ENCODE measurements around the gene FILIP1.

FILIP1 gene

DNA sequence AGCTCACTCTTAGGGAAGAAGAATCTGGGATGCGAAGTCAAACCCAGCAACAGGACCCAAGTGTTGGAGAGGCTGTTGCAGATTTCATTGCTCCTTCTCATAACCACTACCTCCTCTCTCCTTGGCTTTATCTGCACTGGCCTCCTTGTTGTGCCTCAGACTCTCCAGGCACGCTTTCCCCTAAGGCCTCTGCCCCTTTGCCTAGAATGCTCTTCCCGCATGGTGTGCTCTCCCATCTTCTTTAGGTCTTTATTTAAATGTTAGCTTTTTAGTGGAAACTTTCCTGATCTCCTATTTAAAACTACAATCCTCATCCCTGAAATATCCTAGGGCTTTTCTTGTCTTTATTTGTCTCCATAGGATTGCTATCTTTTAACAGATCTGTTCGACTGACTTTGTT, 114.1 kb downstream of the FILIP1 start:
- no peak for DNase-seq (ENCODE audit: low read depth in 3 of 3)

DNA sequence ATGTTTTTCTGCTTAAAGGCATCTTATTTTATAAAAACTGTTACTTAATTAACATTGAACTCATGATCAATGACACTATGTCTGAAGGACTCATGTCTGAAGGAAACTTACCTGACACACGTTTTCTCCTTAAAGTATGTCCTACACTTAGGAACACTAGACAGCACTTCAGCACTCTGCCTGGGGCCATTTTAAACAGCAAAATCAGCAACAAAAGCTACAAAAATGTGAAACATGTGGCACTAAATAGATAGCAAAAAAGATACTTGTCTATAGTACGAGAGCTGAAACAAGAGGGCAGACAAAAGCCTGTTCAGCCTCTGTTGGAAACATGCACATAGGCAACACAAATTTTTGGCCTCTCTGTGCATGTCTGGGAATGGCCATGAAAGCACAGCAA, 115.5 kb downstream of the FILIP1 start:
- no peak for DNase-seq (ENCODE audit: low read depth in 3 of 3)

DNA sequence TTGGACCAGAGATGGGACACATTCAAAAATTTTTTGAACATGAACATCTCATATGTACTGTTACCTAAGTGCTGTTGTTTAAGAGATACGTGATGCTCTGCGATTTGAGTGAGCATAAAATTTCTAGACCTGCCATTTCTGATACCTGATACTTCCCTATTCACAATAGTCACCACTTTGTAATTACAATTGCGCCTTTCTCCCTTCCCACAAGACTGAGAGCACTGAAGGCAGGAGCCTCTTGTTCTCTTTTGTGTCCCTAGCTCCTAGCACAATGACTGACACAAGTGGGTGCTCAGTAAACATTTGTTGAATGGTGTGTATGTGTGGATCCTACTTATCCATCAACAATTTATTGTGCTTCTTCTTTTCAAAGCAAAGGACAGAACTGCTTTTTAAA, 116.2 kb downstream of the FILIP1 start:
- DNase-seq (ENCODE audit: low read depth in 3 of 3): no peak

DNA sequence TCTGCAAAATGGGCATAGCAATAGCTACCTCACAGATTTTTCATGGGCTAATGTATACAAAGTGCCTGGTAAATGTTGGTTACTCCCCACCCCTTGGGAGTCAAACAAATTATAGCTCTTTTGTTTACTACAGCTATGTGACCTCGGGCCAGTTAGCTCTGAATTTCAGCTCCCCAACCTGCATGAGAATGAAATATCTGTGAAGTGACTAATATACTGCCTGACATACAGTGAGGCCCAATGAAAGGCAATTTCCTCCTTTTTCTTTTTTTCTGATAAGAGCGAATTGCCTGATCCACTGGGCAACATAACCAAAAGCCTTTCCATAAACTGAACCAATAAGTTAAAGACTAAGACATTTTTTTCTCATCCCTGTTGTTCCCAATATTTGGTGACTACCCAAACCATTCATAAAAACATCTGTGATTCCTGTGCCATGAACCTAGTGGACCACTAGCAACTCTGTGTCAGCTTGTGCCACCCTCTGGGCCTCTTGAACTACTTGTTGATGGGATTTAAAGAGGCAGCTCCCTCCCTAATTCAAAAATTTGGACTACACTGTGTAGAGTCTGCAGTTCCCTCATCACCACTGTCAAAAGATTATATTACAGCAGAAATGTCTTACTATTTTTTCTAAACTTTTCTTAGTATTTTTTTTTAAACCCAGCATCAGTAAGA, 117.1 kb downstream of the FILIP1 start:
- no peak for DNase-seq (ENCODE audit: low read depth in 3 of 3)

DNA sequence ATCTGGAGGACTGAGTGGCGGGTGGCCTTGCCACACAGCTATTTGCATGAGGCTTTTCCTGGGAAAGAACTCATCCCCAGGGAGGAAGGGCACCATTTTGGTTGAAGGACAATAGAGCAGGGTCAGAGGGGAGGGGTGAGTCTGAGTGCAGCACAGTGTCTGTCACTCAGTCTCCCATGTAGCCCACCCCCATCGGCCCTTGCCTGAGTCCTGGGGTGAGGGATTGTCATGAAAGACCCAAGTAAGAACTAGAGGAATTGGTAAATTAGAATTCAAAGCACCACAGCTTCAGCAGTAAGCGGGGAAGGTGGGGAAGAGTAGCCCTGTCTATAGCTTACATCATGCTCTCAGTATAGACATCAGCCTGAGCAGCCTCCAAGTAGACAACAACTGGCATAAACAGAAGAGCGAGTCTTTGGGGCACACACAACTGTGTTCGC, 118.6 kb downstream of the FILIP1 start:
- no peak for DNase-seq (ENCODE audit: low read depth in 3 of 3)

DNA sequence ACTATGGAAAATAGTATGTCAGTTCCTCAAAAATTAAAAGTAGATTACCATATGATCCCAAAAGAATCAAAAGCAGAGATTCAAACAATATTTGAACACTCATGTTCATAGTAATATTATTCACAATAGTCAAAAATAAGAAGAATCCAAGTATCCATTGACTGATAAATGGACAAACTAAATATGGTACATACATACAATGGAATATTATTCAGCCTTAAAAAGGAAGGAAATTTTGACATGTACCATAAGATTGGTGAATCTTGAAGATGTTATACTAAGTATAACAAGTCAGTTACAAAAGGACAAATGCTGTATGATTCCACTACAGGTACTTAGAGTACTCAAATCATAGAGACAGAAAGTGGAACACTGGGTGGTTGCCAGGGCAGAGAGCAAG, 120.7 kb downstream of the FILIP1 start:
- no peak for DNase-seq (ENCODE audit: low read depth in 3 of 3)

DNA sequence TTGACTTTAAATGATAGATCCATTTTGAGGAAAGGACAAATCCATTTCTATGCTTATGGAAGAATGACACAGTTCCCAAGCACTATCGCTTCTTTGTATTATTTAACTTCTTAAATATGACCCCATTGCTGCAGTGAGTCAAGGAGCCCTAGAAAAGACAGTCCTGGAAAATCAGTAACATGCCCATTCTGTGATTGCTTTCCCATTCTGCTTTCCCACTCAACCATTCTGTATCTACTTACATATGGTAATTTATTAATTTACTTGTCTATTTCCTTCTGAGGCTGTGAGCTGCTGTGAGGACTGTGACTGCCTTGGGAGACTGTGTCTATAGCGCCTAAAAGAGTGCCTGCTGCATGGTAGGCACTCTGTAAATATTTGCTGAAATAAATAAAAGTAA, 123.6 kb downstream of the FILIP1 start:
- no peak for DNase-seq (ENCODE audit: low read depth in 3 of 3)

DNA sequence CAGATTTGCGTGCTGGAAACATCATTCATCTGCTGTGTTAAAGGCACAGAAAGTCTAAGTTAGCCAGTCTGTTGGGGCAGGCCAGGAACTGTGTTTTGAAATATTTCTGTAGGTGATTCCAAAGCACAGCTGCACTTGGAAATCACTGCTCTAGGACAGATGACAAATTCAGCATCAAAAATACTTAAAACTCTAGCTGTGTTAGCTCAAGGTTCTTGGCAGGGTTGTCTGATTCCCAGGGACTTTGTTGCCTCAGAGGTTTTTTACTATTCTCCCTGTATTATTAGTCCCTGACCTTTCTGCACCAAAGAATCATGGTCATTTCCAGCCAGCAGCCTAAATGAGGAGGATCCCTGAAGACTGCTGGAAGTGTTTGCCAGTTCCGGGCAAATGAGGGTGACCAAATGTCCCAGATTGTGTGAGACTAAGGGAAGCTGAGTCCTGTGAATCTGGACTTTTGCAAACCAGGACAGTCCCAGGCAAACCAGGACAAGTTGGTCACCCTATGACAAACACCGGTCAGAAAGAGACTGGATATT, 124.7 kb downstream of the FILIP1 start:
- no peak for DNase-seq (ENCODE audit: low read depth in 3 of 3)

DNA sequence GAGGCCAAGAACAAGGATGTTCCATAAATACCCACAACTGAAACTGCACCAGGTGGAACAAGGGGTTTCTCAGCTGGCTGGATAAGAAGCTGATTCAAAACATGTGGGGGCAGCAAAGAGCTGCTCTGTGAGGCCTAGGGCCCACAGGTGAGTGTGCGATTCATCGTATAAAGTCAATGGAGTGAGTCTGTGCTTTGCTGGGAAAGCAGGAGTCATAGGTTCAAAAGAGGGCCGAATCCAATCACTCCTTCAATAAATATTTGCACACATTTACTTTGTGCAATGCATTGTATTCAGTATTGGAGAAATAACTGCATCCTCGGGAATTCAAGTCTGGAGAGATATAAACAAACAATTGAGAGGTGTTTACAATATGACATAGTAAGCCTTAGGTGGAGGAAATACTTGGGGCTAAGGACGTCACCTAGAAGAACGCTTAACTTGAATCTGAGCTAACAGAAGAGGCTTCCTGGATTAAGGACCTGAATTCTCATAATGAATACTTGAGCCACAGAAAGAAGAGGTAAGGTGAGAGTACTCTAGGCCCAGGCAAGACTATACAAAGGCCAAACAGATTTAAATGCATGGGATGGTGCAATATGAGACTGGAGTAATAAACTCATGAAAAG, 125.3 kb downstream of the FILIP1 start:
- DNase-seq (ENCODE audit: low read depth in 3 of 3): no peak

DNA sequence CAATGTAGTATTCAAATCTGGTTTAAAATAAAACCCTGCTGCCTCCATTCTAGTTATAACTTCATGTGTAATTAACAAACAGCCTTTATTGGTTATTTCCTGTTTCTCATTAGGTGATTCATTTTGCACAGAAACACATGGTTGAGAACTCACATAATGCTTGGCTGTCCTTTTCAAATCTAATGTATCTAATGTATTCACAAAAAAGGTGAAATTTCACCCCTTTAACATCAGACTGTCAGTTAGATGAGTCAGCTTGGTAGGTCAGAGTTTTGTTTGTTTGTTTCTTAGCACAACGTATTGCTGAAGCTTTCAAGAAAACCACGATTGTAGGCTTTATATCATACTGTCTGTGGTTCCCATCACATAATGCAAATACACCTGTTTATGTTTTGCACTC, 130.3 kb downstream of the FILIP1 start:
- DNase-seq (ENCODE audit: low read depth in 3 of 3): no peak

DNA sequence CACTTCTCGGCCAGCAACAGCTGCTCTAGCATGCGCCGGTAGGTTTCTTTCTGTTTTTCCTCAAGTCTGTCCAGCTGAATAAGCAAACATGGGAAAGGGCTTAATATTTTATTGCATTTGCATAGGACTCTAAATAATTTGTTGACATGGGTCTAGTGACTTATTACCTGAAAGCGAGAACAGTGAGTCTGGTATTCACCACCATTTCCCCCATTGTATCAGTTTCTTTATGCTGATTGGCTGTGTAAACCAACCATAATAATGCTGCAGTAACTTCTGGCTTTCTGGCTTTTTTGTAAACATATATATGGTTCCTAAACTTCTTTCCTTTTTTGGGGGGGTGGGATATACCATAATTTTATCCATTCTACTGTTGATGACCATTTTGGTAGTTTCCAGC, 140.0 kb downstream of the FILIP1 start:
- no peak for DNase-seq (ENCODE audit: low read depth in 3 of 3)

DNA sequence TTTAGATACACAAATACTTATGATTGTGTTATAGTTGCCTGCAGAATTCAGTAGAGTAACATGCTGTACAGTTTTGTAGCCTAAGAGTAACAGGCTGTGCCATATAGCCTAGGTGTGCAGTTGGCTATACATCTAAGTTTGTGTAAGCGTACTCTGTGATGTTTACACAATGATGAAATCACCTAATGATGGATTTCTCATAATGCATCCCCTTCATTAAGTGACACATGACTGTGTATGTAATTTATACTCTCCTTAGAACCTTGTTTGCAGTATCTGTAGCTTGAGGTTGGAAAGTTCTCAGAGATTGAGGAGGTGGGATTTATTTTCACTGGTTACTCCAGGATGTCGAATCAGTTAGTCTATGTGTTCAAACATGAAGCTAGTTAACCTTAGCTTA, 142.0 kb downstream of the FILIP1 start:
- no peak for DNase-seq (ENCODE audit: low read depth in 3 of 3)

DNA sequence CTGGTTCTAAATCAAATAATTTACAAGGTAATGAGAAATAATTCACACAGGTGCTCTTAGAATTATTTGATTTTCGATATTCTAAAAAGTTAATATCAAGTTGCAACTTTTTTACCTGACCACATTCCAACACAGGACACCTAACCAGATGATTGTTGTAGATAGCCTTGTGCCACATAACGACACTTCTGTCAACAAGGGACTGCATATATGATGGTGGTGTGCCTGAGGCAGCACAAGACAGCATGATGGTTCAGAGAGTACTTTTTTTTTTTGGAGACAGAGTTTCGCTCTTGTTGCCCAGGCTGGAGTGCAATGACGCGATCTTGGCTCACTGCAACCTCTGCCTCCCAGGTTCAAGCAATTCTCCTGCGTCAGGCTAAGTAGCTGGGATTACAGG, 142.8 kb downstream of the FILIP1 start:
- no peak for DNase-seq (ENCODE audit: low read depth in 3 of 3)

DNA sequence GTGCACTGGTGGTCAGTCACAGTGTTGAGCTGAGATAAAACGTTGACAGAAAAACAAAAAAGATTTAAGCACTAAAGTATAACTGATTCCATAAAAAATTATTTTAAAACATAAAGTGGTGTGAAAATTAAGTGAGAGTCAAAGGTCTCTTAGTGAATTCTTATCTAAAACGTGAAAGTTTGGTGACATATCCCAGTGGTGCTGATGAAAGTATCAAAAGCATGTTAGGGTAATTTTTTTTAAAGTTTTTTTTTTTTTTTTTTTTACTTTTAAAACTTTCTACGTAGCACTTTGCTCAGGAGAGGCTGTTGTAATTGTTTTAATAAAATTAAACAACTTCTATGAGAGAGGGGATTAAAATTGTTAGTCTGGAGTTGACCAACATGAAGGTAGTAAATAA, 143.4 kb downstream of the FILIP1 start:
- no peak for DNase-seq (ENCODE audit: low read depth in 3 of 3)

DNA sequence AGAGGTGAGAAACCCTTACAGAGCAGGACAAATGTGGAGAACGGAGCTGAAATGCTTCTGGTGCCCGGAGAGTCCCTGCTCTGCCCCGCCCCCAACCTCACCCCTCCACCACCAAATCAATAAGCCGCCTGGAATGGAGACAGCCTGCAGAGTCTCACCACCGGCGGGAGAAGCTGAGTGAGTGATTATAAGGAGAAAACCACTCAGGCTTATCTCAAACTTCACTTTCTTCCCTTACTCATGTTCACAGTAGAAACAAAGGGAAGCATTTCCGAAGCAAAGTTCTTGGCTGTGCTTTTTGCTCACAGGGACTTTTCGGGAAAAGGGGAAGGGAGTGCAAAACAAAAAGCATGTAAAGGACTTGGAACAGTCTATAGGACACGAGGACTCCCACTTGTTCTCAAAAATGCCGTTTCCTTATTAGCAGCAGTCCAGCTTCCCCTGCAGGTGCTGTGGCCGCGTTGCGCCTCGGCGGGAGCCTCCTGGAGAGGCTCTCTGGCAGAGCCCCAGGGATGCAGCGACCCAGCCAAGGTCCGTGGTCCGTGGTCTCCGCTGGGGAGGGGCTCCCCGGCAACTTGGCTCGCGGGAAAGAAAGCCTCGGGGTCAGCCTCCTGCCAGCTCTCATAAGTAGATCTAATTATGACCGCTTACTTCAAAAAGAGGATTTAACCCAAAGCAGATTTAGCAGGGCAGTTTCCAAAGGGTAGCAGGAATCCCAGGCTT, 144.2 kb downstream of the FILIP1 start:
- DNase-seq (ENCODE audit: low read depth in 3 of 3): no peak

DNA sequence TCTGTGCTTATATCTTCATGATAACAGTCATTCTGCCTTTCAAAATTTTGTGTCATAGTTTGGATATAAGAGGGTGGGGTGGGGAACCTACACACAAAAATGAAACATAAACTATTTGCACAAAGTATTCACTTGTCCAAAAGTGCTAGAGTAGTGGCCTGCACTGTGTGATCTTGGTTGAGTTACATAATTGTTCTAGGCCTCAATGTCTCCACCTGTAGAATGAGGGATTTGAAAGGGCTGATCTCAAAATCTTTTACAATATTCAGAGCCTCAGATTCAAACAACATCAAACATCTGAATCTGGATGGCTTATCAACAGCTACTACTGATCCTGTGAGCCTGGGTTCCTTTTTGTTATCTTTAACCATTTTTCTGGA, 144.7 kb downstream of the FILIP1 start:
- DNase-seq (ENCODE audit: low read depth in 3 of 3): no peak

DNA sequence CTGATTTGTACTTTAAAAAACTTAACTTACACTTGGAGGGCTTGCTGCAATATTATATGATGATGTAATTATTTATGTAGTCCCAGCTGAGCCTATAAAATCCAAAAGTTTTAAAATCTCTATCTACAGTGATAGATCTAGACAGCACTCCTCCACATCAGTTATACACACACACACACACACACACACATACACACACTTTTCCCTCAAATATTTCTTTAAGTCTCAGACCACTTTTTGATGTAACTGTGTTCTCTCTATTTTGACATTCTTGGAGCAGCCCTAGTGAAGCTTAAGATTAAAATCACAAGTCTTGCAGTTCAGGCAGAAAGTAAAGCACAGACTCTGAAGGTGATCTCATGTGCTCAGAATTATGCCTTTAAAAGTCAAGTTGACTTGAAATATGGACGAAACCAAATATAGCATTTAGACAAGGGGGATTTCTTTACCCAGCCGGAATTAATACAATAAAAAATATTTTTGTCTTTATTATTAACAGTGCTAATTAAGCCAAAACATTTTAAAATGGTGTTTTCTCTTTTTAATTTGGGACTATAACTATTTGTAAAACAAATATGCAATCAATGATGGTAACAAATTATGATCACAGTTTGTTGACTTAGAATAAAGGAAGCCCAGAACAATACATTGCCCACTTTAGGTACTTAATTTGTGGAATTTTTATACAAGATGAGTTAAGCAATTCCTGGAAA, 145.5 kb downstream of the FILIP1 start:
- no peak for DNase-seq (ENCODE audit: low read depth in 3 of 3)

DNA sequence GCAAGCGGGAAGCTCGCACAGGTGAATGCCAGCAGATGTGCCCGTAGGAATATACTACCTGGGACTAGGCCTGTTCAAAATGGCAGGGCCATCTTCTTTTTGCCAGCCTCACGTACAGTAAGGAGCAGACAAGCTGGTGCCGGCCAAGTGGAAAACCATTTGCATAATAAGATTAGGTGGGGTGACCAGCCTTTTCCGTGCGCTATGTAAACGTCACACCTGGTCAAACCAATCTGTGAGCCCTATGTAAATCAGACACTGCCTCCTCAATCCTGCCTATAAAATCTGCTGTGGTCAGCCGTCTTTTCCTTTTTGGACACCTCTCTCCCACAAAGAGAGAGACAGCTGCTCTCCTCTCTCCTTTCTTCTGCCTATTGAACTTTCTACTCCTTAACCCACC, 148.2 kb downstream of the FILIP1 start:
- no peak for DNase-seq (ENCODE audit: low read depth in 3 of 3)

DNA sequence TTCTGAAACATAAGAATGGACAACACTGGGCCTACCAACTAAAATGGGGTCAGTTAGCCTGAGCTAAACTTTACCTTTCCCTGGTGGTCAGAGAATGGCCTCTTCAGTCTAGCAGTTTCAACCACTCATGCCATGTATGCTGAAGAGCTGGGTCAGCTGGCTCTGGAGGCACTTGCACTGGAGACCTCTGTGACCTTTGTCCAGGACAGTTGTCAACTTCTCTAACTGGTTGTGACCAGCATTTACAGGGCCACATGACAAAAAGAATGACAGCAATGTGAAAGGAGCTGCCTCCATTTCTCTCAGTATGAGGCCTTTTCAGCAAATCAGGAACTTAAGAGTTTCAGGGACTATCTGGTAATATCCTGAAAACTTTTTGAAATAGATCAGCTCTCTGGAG, 149.1 kb downstream of the FILIP1 start:
- no peak for DNase-seq (ENCODE audit: low read depth in 3 of 3)

DNA sequence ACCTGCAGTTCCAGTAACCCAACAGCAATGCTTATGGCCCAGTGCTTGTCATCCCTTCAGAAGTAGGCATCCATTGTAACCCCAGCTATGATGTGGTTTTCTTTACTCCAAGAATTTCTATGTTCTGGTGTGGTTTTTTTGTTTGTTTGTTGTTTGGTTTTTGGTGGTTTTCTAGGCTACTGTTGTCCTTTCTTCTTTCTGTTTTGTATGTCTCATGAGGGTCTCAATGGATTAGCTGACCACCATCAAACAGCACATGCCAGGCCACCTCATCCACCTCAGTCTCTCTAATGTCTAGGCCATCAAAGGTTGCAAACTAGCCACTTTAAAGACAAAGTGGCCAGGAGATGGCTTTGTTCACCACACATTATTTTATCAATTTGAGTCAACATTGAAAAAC, 149.6 kb downstream of the FILIP1 start:
- no peak for DNase-seq (ENCODE audit: low read depth in 3 of 3)

DNA sequence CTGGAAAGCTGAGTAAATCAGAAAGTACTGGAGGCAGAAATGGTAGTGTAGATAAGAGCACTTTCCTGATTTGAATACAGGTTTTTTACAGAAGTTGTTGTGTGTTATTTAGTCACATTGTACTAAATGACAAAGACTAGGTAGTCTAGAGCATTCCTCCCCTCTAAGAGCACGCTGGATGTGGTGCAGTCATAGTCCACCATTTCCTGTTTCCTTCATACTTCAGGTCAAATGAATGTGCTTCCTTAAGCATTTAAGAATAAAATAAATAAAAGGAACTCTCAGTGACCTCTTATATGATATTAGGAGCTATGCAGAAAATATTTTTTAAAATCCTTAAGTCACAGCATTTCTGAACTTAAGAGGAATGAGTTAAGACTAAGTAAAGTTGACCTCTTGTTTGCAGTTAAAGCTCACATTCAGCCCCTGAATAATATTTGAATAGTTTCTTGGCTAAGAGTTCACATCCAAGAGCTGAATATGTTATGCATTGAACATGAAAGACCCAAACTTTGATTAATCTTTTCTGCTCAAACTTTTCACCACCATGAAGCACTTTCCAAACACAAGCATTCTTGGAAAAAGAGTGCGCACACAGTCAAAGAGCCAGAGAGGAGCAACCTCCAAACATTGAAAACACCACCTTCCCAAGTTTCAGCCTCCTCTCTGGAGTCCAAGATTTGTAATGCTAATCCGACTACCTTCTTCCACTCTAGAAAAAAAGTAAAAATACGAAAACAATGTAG, 155.6 kb downstream of the FILIP1 start:
- no peak for DNase-seq (ENCODE audit: low read depth in 3 of 3)
